Fibroblast of lung (primary cell): ENCODE measurements around the gene CYCS. TPM values are rescaled to one million over a fixed set of nuclear protein-coding genes. Genes with fewer than 3 reads are reported as not detected.
"Not testable (repeated sequence)": the region's sequence is repeated elsewhere in the genome, so short reads cannot be mapped to it uniquely, and the experiment has no call there.

Experiments
- DNase-seq, 2 donors: peaks; one replicate each; pipeline versions ENCODE4 v3.0.0 to v3.0.0-alpha.2; 2010; ENCODE audit warnings: low read depth in 2 of 2
- H2AFZ ChIP-seq: 2 replicates; pipeline ENCODE4 v1.5.1; 2012; ENCODE audit warnings: low read length, control low read depth, inconsistent platforms
- H3K27ac ChIP-seq: 2 replicates; pipeline ENCODE4 v1.5.1; 2011; ENCODE audit warnings: low read length, control low read depth; ENCODE audit not compliant: insufficient read depth
- H3K27me3 ChIP-seq: 2 replicates; pipeline ENCODE4 v1.5.1; 2011; ENCODE audit warnings: mild to moderate bottlenecking, low read length; ENCODE audit not compliant: control insufficient read depth, insufficient read depth
- H3K36me3 ChIP-seq: 2 replicates; pipeline ENCODE4 v1.5.1; 2011; ENCODE audit warnings: low read length; ENCODE audit not compliant: control insufficient read depth, insufficient read depth
- H3K4me1 ChIP-seq: 2 replicates; pipeline ENCODE4 v1.5.1; 2011; ENCODE audit warnings: low read length; ENCODE audit not compliant: control insufficient read depth, insufficient read depth; ENCODE audit errors: extremely low read depth
- H3K4me2 ChIP-seq: 2 replicates; pipeline ENCODE4 v1.5.1; 2011; ENCODE audit warnings: low read length, control low read depth; ENCODE audit not compliant: insufficient read depth; ENCODE audit errors: extremely low read depth
- H3K4me3 ChIP-seq, 4 experiments: fragments of 200-600 bp in 1 of 4; sonication (generic) in 1 of 4; replicated peaks in 1 of 4; 2 replicates each; pipeline ENCODE4 v1.5.1; 2011 to 2016; ENCODE audit warnings: low read length in 4 of 4, low read depth in 3 of 4, mild to moderate bottlenecking in 3 of 4, control low read depth in 2 of 4, inconsistent platforms in 1 of 4, mixed read lengths in 1 of 4; ENCODE audit not compliant: insufficient read depth in 1 of 4; ENCODE audit errors: control extremely low read depth in 1 of 4
- H3K79me2 ChIP-seq: 2 replicates; pipeline ENCODE4 v1.5.1; 2012; ENCODE audit warnings: mild to moderate bottlenecking, low read length, inconsistent platforms; ENCODE audit not compliant: control insufficient read depth, insufficient read depth
- H3K9ac ChIP-seq: 2 replicates; pipeline ENCODE4 v1.5.1; 2011; ENCODE audit warnings: mild to moderate bottlenecking, low read length, control low read depth; ENCODE audit not compliant: insufficient read depth
- H3K9me3 ChIP-seq: 2 replicates; pipeline ENCODE4 v1.5.1; 2012; ENCODE audit warnings: low read depth, low read length; ENCODE audit not compliant: control insufficient read depth, insufficient read depth
- H4K20me1 ChIP-seq: 2 replicates; pipeline ENCODE4 v1.5.1; 2011; ENCODE audit warnings: low read length; ENCODE audit not compliant: control insufficient read depth, insufficient read depth; ENCODE audit errors: extremely low read depth
- CTCF ChIP-seq, 2 donors: IDR thresholded peaks in 1 of 2; conservative IDR thresholded peaks in 1 of 2; 1 replicate in 1 of 2; 2 replicates in 1 of 2; pipeline ENCODE4 v1.5.1; 2011 to 2012; ENCODE audit warnings: low read length in 2 of 2, control low read depth in 1 of 2, inconsistent platforms in 1 of 2, low read depth in 1 of 2, mild to moderate bottlenecking in 1 of 2
- EZH2 ChIP-seq: IDR thresholded peaks from 2 replicates; pipeline ENCODE4 v1.5.1; 2012; ENCODE audit warnings: low read length, control low read depth, mild to moderate bottlenecking; ENCODE audit errors: missing control alignments
- polyA plus RNA-seq, 2 donors: library from polyadenylated mRNA; depleted of rRNA in 1 of 2; stranded (reverse) in 1 of 2; unstranded in 1 of 2; fragments of >200 nt; gene quantifications; 2 replicates each; pipeline ENCODE4 v1.2.1, GENCODE V29; 2011 to 2012; ENCODE audit warnings: missing spikeins in 1 of 2
- total RNA-seq: library from RNA; depleted of rRNA; stranded (reverse); fragments of >200 nt; gene quantifications from 2 replicates; pipeline ENCODE4 v1.2.1, GENCODE V29; 2014

Gene CYCS
- total and polyA plus RNA-seq, 2 donors (not counting 1 experiment from before 2014, with no cell fraction given): 32.7 to 76.5 TPM

GRCh38 chr7:25167262-25167843, 42.3 kb upstream of the CYCS start:
- Histone ChIP-seq H4K20me1 (no peaks in the 10 kb centered on the region), H3K36me3 (no peaks in the 10 kb centered on the region), H2AFZ (no peak overlapping the region), H3K4me1 (no peaks in the 10 kb centered on the region), H3K27me3 (no peaks in the 10 kb centered on the region), H3K79me2 (no peaks in the 10 kb centered on the region), H3K4me2 (no peak overlapping the region), H3K4me3 (no peak overlapping the region), H3K27ac (no peak overlapping the region), H3K9me3 (no peaks in the 10 kb centered on the region), H3K9ac (no peak overlapping the region)
- no peak for TF ChIP-seq CTCF (conservative IDR thresholded peaks at IDR 0.05 in 1 of 2, IDR thresholded peaks at IDR 0.05 in 1 of 2; ENCODE audit: low read depth in 1 of 2, low read length in 2 of 2)
- TF ChIP-seq EZH2: no peak
- DNase-seq: no peak

GRCh38 chr7:25159983-25160596, 35.0 kb upstream of the CYCS start:
- not testable (repeated sequence) for H3K27me3 ChIP-seq
- peak; percentile 29 to 44 for TF ChIP-seq CTCF (conservative IDR thresholded peaks at IDR 0.05 in 1 of 2, IDR thresholded peaks at IDR 0.05 in 1 of 2; ENCODE audit: low read depth in 1 of 2, low read length in 2 of 2)

GRCh38 chr7:25158966-25159365, 33.9 kb upstream of the CYCS start:
- no peak overlapping the region for H3K4me2 ChIP-seq
- no peaks in the 10 kb centered on the region for H3K27me3 ChIP-seq
- TF ChIP-seq CTCF (conservative IDR thresholded peaks at IDR 0.05 in 1 of 2, IDR thresholded peaks at IDR 0.05 in 1 of 2; ENCODE audit: low read depth in 1 of 2, low read length in 2 of 2): no peak
- no peak for TF ChIP-seq EZH2
- H3K9me3 ChIP-seq: no peaks in the 10 kb centered on the region
- no peak overlapping the region for H3K9ac ChIP-seq
- H3K4me1 ChIP-seq: no peaks in the 10 kb centered on the region
- no peak overlapping the region for H3K4me3 ChIP-seq
- no peaks in the 10 kb centered on the region for H3K79me2 ChIP-seq
- no peak for DNase-seq
- H2AFZ ChIP-seq: no peak overlapping the region
- no peak overlapping the region for H3K27ac ChIP-seq
- no peaks in the 10 kb centered on the region for H3K36me3 ChIP-seq
- no peaks in the 10 kb centered on the region for H4K20me1 ChIP-seq

More at GRCh38 chr7:25159983-25160596, 35.0 kb upstream of the CYCS start:
- not testable (repeated sequence) for H3K27ac ChIP-seq, H2AFZ ChIP-seq, H3K9ac ChIP-seq, H3K36me3 ChIP-seq, H3K9me3 ChIP-seq, H4K20me1 ChIP-seq, H3K4me2 ChIP-seq, H3K79me2 ChIP-seq, H3K4me3 ChIP-seq, H3K4me1 ChIP-seq
- peak; percentile 20 to 61 for DNase-seq
